GM21825 (cell line): ENCODE measurements around the gene NUFIP1.
"Not testable (repeated sequence)": the region's sequence is repeated elsewhere in the genome, so short reads cannot be mapped to it uniquely, and the experiment has no call there.

Source experiments
- ATAC-seq: cut with Tn5 transposase; IDR thresholded peaks from one replicate; pipeline ENCODE4 v1.9.1; 2021; ENCODE audit warnings: mild to moderate bottlenecking, moderate library complexity; ENCODE audit not compliant: unreplicated experiment

NUFIP1 gene

DNA sequence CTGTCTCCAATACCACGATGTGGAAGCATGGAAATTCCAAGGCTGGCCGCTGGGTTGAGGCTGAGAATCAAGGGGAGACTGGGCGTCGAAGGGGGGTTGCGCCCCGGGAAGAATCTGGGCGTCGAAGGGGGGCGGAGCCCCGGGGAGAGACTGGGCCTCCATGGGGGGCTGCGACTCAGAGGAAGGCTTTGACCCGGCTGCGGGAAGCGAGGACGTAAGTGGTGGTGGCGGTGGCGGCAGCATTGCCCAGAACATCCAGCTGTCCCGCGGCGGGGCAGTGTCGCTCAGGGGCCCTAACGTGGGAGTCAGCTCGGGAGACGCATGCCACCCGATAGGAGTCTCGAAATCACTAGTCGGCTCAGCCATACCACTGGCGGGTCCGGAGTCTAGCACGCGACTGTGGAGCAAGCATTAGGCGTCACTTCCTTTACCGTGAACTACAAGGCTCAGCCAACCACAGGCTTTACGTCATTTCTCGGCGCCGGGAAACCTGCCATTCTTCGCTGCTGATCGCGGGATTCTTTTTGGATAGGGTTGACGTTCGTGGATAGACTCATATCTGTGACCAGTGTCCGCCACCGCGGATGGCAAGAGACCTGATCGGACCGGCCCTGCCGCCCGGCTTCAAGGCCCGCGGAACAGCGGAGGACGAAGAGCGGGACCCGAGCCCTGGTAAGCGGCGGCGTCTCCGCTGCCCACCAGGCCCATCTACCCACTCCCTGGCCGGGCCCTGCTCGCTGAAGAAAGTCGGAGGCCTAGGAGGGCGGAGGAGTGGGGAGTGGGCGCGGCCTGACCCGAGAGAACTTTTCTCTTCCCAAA is at the start of gene NUFIP1, which contains the start of gene GPALPP1:
NUFIP1 (minus strand) TSS at position 401 of the 819 bp plus-strand sequence; CDS start at position 366, 35 bp downstream.
GPALPP1 (plus strand) TSS at position 468 of the 819 bp plus-strand sequence; CDS start at position 585, 117 bp downstream.
- ATAC-seq = peak; percentile 95

DNA sequence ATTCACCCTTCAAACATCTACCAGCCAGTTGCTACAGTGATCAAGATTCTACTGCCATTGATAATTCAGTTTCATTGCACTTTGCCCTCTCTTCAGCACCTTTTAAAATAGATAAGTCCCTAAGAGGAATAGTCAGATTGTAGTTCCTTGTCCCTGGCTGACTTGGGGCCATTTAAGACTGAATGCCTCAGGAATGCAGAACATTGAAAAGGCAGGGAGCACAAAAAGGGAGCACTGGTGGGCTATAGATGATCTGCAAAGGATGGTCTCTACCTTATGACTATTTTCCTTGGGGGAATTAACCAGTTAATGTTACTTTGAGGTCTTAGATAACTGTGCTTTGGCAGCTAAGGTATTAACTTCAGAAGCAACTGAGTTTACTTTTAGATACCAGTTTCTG is 46.9 kb upstream of the NUFIP1 start:
- ATAC-seq = no peak

DNA sequence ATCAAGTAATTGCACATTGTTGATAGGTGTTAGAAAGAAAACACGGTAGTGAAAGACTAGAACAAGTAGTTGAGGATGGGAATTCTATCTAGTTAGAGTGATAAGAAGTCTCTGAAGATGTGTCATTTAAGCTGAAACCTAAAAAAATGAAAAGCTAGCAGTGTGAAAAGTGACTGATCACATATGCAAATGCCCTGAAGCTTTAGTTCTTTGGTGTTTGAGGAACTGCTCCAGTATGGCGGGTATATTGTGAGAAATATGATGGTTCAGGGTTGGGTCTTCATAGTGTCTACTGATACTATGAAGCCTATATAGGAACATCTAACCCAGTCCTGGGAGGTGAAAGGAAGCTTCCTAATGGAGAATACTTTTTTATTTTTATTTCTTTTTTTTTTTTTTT is 45.1 kb upstream of the NUFIP1 start:
- ATAC-seq = no peak

DNA sequence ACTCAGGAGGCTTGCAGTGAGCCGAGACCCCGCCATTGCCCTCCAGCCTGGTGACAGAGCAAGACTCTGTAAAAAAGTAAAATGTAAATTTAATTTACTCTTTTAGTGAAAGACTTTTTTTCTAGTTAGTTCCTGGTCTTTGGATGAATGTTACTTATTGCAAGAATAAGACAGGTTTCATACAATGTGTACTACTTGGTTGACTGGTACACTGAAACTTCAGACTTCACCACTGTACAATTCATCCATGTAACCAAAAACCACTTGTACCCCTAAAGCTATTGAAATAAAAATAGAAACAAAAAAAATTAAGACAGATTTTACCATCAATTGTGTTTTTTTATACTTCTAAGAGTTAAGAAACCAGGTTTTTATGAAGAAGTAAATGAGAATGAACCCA is 35.6 kb upstream of the NUFIP1 start:
- ATAC-seq = no peak

DNA sequence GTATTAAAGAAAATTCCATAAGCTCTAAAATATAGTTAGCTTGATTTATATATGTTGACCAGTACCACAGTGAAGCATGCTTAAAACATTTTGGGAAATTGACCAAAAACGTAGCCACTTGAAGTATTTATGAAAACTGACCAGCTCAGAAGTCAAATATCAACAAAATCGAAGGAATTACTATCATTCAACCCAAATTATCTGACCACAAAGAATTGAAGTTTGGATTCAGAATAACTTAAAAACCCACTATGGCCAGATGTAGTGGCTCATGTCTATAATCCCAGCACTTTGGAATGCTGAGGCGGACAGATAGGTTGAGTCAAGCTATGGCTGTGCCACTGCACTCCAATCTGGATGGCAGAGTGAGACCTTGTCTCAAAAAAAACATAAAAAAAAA is 32.0 kb upstream of the NUFIP1 start:
- no peak for ATAC-seq

DNA sequence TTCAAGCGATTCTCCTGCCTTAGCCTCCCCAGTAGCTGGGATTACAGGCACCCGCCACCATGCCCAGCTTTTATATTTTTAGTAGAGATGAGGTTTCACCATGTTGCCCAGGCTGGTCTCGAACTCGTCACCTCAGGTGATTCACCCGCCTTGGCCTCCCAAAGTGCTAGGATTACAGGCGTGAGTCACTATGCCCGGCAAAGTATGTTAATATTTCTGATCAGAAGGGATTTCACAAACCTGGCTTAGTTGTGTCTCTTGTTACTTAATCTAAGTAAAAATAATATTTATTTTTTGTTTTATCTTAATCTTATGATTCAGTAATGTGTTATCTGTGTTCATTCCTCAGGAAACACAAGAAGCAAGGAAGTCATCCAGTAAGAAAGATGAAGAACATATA is 30.7 kb upstream of the NUFIP1 start:
- ATAC-seq = not testable (repeated sequence)

DNA sequence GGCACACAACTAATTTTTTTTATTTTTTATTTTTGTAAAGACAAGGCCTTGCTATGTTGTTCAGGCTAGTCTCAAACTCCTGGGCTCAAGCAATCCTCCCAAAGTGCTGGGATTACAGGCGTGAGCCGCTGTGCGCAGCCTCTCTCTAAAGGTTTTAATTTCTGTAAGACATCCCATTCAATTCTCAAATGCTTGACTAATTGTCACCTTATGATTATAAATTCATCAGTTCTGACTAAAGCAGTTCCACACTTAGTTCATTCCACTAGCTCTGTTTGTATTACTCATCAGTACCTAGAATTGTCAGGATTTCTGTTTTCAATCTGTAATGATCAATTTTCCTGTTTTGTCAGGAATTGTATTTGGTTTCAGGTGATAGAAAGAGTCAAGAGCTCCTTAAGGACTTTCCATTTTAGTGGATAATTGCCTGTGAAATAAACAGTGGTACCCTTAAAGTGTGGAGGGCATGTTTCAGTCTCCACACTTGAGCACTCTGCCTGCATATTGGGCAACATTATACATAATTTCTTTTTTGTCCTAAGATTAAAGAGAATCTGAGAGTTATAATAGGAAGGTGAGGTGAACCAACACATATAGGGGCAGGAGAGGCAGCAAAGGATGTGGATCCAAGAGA is 27.6 kb upstream of the NUFIP1 start:
- ATAC-seq = no peak

DNA sequence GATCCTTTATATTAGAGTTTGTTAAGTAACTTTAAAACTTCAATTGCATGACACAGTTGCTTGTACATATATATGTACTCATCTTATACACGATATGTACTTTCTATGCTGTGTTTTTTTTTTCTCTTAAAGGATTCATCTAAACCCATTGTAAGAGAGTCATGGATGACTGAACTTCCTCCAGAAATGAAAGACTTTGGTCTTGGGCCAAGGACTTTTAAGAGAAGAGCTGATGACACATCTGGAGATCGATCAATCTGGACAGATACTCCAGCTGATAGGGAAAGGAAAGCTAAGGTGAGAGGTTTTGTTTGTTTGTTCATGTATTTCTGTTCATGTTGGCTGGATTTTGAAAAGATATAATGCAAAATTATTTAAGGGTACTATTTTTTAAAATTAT is 26.0 kb upstream of the NUFIP1 start:
- ATAC-seq = no peak

DNA sequence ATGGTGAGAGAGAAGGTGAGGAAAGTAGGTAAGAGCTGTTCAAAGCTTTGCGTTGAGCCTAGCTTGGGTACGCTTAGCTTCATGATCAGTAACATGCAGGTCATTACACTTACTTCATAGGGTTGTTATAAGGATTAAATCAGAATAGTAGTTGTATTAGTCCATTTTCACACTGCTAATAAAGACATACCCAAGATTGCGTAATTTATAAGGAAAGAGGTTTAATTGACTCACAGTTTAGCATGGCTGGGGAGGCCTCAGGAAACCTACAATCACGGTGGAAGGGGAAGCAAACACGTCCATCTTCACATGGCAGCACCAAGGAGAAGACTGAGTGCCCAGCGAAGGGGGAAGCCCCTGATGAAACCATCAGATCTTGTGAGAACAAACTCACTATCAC is 21.9 kb upstream of the NUFIP1 start:
- no peak for ATAC-seq

DNA sequence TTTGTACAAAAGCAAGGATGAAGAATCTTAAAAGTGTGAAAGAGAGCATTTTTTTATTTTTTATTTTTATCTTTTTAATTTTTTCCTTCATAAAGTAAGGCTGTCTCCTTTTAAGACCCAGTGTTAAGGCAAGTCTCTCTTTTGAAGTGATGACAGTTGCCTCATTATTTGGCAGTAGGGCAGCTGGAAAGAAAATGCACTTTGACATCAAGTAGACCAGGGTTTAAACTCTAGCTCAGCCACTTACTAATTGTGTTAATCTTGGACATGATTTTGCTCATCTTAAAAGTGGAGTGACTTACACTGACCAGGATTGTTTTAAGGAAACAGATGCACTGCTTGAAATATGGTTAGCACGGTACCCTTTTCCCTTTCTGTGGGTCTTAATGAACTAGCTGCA is 18.6 kb upstream of the NUFIP1 start:
- no peak for ATAC-seq

DNA sequence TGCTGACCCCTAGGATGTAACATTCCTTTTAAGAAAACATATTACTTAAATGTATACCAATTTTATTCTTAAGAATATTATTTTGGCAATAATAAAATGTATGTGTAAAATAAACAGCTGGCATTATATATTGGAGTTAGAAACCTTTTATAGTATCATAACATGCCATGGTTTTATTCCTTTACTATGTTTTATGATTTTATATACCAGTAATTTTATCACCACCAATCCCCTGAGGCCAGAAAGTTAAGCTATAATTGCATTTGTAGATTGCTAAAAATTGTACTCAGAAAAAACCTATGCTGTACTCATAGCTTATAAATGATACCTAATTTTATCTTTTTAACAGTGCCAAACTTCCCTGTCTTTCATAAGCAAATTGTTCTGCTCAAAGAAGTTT is 18.0 kb upstream of the NUFIP1 start:
- ATAC-seq = no peak

DNA sequence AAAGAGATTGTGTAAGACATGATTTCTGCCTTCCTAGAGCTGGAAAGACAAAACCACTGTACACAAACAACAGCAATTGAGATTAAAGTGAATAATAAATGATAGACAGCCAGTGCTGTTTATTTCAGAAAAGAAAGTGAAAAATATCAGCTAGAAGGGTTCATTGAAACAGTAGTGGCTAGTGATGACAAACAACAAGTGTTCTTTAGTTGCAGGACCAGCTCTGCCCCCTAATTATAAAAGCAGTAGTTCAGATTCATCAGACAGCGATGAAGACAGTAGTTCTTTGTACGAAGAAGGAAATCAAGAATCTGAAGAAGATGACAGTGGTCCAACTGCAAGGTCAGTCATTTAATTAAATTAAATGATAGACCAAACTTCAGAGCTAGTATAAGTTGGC is 14.8 kb upstream of the NUFIP1 start:
- ATAC-seq = no peak

DNA sequence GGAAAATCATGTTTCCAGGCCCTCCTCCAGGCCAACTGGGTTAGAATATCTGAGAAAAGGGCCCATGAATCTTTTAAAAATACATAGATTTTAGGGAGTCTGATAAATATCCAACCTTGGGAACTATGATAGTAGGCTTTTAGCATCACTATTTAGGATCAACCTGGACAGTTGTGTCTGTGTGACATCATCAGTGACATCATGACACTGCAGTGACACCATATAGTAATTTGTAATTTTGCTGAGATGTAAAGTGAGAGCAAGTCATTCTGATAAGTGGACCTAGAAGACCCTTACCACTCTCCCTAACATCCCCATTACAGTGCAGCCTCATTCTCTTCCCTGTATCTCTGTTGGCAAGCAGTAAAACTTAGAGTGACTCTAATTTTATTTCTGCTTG is 14.1 kb upstream of the NUFIP1 start:
- ATAC-seq = no peak

DNA sequence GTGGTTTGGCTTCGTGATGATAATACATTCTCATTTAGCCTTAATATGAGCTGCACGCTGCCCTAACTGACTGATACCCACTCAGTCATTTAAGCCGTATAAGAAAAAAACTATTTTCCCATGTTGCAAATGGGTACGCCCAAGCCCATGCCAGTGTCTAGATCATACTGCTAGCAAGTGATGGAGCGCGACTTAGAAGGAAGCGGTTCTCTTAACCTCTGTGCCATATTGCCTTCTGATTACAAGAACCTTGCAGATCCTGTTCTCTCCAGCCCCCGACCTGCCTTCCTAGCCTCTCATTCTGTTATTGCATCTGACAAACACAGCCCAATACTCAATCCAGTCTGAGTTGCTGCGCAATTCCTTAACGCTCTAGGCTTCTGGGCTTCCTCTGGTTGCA is 670 bp upstream of the NUFIP1 start:
- peak; percentile 12 for ATAC-seq

DNA sequence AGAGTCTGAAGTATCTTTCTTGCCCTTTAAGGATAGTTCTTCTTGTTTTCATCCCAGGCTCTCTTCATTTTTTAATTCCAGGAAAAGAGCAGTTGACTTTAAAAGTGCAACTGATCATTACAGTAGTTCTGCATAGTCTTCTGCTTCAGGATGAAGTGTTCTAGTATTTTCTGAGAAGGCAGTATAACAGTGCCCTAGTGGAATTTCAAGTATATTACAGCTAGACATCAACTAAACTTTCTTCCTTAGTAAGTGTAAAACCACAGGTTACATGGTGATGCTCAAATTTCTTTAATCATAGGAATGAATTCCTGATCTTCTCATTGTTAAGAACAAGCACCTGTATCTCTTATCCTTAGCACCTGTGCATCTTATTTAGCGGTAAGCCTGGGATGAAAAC is 10.9 kb downstream of the NUFIP1 start:
- ATAC-seq = no peak

DNA sequence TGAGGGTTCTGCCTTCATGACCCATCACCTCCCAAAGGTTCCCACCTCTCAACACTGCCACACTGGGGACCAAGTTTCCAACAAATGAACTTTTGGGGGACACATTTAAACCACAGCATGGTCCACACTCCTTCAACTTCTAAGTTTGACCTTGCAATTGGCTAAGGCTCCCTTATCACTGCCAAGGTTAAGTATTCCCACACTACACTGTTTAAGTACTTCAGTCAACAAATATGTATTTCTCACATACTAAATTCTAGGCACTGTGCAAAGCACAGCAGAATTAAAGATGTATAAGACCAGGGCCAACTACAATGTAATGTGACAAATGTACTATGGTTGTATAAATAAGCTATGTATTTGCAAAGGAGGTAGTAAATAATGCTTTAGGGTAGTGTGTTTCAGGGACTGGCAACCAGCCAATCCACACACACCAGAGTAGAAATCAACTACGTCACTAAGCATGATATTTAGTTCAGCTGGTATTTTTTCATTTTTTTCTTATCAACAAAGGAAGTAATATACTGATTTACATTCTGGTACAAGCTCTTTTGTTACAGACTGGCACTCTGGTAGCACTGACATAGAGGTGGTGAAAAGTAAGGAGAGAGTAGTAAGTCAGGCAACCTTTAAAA is 12.2 kb downstream of the NUFIP1 start:
- no peak for ATAC-seq

DNA sequence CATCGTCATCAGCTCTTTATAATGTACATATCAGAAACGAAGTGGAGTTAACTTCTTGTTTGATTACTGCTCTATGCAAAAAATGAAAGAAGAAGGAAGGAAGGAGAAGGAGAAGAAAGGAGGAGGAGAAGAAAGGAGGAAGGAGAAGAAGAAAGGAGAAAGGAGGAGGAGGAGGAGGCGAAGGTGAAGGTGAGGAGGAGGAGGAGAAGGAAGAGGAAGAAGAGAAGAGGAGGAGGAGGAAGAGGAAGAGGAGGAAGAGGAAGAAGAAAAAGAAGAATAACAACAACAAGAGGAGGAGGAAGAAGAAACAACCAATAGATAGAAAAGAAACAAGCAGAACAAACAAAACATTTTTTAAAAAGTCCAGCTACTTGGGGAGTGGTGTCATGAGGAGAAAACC is 13.1 kb downstream of the NUFIP1 start:
- no peak for ATAC-seq

DNA sequence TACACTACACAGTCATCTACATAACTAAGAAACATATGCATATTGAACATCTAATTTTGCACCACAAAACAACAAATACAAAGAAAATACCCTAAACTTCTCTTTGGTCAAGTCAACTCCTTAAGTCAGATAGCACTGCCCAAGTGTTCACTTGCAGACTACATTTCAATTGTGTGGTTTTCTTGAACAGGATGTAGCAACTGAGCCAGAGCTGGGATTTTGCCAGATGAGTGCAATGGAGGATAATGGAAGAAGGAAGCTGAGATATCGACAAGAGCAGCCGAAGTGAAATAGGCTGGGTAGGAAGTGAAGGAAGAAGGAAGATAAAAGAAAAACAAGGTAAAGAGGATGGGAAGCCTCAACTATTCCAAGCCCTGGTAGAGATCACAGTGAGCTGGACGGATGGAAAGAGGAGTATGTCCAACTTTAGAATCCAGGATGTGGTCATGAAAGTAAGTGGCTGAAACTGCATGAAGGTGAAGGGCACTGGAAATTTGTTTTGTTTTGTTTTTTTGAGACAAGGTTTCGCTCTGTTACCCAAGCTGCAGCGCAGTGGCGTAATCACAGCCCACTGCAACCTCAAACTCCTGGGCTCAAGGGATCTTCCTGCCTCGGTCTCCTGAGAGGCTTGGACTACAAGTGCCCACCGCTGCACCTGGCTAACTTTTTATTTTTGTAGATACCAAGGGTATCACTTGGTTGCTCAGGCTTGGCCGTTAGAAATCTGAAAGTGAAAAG is 15.0 kb downstream of the NUFIP1 start:
- ATAC-seq = peak; percentile 49

DNA sequence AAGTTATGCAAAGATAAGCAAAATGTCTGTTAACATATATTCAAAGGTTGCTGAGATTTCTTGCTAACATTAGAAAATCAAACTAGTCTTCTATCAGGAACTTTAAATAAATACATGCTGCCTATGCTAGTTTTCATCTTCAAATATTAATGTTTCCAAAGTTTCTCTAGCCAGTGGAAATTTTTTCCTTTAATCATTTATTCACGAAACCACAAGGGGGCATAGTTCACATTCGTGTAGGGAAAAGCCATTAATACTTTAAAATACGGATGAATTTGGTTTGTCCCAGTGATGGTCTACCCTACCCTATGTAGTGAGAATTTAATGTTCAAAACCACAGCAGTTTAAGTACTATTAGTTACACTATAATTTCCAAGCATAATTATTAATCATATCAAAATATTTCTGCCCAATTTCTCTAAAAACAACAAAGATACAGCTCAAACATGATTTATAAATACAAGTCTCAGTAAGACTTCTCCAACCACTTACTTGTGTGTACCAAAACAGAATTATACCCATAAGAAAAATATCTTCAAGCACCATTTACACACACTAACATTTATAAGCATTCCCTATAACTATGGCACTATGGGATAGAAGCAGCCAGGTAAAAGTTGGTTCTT is 16.2 kb downstream of the NUFIP1 start:
- ATAC-seq = no peak

DNA sequence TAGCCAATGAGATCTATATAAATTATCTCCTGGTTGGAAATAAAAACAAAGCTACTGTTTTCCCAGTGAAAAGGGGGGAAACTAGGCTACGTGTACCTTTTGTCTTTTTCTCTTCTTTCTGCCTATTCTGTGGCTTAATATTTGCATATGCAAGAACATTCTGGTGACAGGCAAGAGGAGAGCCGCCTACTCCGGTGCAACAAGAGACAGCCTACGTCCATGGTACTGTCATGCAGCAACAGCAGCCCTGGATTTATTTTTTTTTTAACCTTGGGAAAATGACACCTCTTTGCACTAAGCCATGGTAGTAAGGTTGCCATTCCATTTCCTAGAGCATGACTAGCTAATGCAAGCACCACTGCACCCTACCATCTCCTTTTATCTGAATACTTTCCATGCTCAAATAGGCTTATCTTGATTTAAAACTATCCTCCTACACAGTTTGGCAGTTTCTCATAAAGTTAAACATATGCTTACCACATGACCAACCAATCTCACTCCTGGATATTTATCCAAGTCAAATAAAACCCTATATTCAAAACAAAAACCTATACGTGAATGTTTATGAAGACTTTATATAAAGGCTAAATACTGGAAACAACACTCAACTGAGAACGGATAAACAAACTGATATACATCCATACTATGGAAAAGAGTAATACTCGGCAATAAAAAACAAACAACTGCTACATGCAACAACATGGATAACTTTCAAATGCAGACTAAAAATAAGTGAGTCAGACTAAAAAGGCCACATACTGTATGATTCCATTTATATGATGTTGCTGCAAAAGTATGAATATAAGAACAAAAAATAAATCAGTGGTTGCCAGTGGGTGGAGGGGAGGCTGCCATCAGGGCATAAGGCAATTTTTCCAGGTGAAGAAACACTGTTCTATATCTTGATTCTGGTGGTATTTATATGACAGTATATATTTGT is 17.3 kb downstream of the NUFIP1 start:
- no peak for ATAC-seq
